ENCODE results near the gene TMEM267. TPM values are rescaled to one million over a fixed set of nuclear protein-coding genes. Genes with fewer than 3 reads are reported as not detected.

Gene TMEM267
- total and polyA plus RNA-seq, 2 of the 8 experiments (the other 6 are each of a cell fraction or from before 2014, with no cell fraction given) = 4.8 to 6.2 TPM

- 91% methylated on average over 7 of the region's 7 CpGs; no CpG with 5 or more reads in 1 of the 2 experiments for WGBS, 2 experiments (ENCODE audit: extremely low coverage in 1 of 2, insufficient coverage in 1 of 2, insufficient read length in 1 of 2, insufficient replicate concordance in 2 of 2, low coverage in 1 of 2, low lambda C conversion rate in 2 of 2, missing lambda C conversion rate in 1 of 2)
- POLR2A ChIA-PET (ENCODE audit: partially characterized antibody) = no interaction called here
Measured at GRCh38 chr5:43421450-43422133, 62.1 kb downstream of the TMEM267 start.

More at GRCh38 chr5:43421450-43422133, 62.1 kb downstream of the TMEM267 start:
- no peak overlapping the region for H3K4ac ChIP-seq (replicated peaks; ENCODE audit: insufficient read length, low read depth, low read length)
- H3K18ac ChIP-seq (ENCODE audit: extremely low read depth, low read length) = no peak overlapping the region
- no peak overlapping the region for H3K4me3 ChIP-seq (ENCODE audit: extremely low read depth in 1 of 4, insufficient read depth in 2 of 4, low read depth in 3 of 4, low read length in 4 of 4)
- H3K79me2 ChIP-seq (ENCODE audit: control insufficient read depth in 1 of 2, insufficient read depth in 2 of 2, low read length in 2 of 2) = no peaks in the 10 kb centered on the region
- H4K91ac ChIP-seq (replicated peaks; ENCODE audit: insufficient read length, low read length) = no peak overlapping the region
- H2BK20ac ChIP-seq (ENCODE audit: low read length) = no peak overlapping the region
- H3K36me3 ChIP-seq (ENCODE audit: control insufficient read depth in 2 of 4, insufficient read depth in 4 of 4, low read length in 3 of 4) = no peaks in the 10 kb centered on the region
- no peak overlapping the region for H3K23ac ChIP-seq (ENCODE audit: insufficient read length)
- CTCF ChIA-PET (ENCODE audit: partially characterized antibody) = no interaction called here
- no peaks in the 10 kb centered on the region for H4K20me1 ChIP-seq (replicated peaks in 1 of 2; ENCODE audit: control insufficient read depth in 1 of 2, insufficient read depth in 2 of 2, low read length in 2 of 2)
- no peaks in the 10 kb centered on the region for H3K27me3 ChIP-seq (replicated peaks in 1 of 4; ENCODE audit: control insufficient read depth in 3 of 4, extremely low read depth in 1 of 4, insufficient read depth in 3 of 4, low read length in 3 of 4)
- no peak overlapping the region for H2BK15ac ChIP-seq (ENCODE audit: low read length)
- no peak for DNase-seq (ENCODE audit: low read depth in 1 of 2, low spot score in 2 of 2)
- H3K27ac ChIP-seq (ENCODE audit: low read depth, low read length) = no peak overlapping the region
- no peak overlapping the region for H3K14ac ChIP-seq (ENCODE audit: insufficient read length)
- no peak overlapping the region for H4K8ac ChIP-seq (ENCODE audit: extremely low read depth, insufficient read depth, low read length)
- no peak overlapping the region for H4K5ac ChIP-seq (ENCODE audit: insufficient read length, low read depth, low read length)
- H2BK12ac ChIP-seq (ENCODE audit: low read depth, low read length) = no peak overlapping the region
- no peak overlapping the region for H2AK5ac ChIP-seq (ENCODE audit: low read depth, low read length)
- H2BK5ac ChIP-seq (ENCODE audit: low read depth, low read length) = no peak overlapping the region
- no peak overlapping the region for H2AFZ ChIP-seq (ENCODE audit: low read length)
- H3K9me3 ChIP-seq (ENCODE audit: insufficient read depth in 2 of 2, low read depth in 1 of 2, low read length in 1 of 2) = peaks cover 0 to 2% of the 10 kb centered on the region in 2 experiments; a peak in 1 of 4 replicates
- no peaks in the 10 kb centered on the region for H3K4me1 ChIP-seq (replicated peaks in 1 of 4; ENCODE audit: control insufficient read depth in 3 of 4, insufficient read depth in 4 of 4, low read length in 3 of 4)
- no peak overlapping the region for H3K9ac ChIP-seq (replicated peaks in 1 of 4; ENCODE audit: extremely low read depth in 1 of 4, low read depth in 3 of 4, low read length in 3 of 4)
- TF ChIP-seq POLR2A (IDR thresholded peaks at IDR 0.05; ENCODE audit: control extremely low read depth in 1 of 2, low read depth in 2 of 2, low read length in 2 of 2) (no peak), RAD21 (IDR thresholded peaks at IDR 0.05 in 1 of 2, conservative IDR thresholded peaks at IDR 0.05 in 1 of 2; ENCODE audit: low read depth in 2 of 2, low read length in 2 of 2) (no peak), GTF2F1 (IDR thresholded peaks at IDR 0.05; ENCODE audit: borderline replicate concordance, low read depth, low read length) (no peak), YY1 (IDR thresholded peaks at IDR 0.05; ENCODE audit: low read depth, low read length) (no peak), CREB1 (IDR thresholded peaks at IDR 0.05) (no peak), CEBPB (IDR thresholded peaks at IDR 0.05; ENCODE audit: low read depth, low read length) (0 out of 2 replicates have a peak, but pooled peaks have one; percentile 2), RNF2 (IDR thresholded peaks at IDR 0.05; ENCODE audit: borderline replicate concordance, low read depth, low read length, missing control alignments, poor library complexity, severe bottlenecking) (no peak), BACH1 (IDR thresholded peaks at IDR 0.05; ENCODE audit: low read length) (no peak)
- no peak for FAIRE-seq
- H3K23me2 ChIP-seq (ENCODE audit: low read depth, low read length) = no peaks in the 10 kb centered on the region
- H3K4me2 ChIP-seq (ENCODE audit: insufficient read depth in 1 of 2, low read depth in 2 of 2, low read length in 2 of 2) = no peak overlapping the region
- H3K56ac ChIP-seq (replicated peaks; ENCODE audit: insufficient read length, low read depth, low read length) = no peak overlapping the region
- no peaks in the 10 kb centered on the region for H3K79me1 ChIP-seq (ENCODE audit: low read depth, low read length)
- no peak overlapping the region for H2BK120ac ChIP-seq (replicated peaks; ENCODE audit: low read depth, low read length)

Measured in H1 (cell line).